LNCAP (cell line): Measurements from ENCODE around the gene GPRASP1.

Source experiments
- TF ChIP-seq, protein P1 (sequence below): fragments of 450-650 bp; IDR thresholded peaks from 2 replicates; pipeline ENCODE4 v1.5.1; 2017; ENCODE audit warnings: mild to moderate bottlenecking

Gene GPRASP1

DNA sequence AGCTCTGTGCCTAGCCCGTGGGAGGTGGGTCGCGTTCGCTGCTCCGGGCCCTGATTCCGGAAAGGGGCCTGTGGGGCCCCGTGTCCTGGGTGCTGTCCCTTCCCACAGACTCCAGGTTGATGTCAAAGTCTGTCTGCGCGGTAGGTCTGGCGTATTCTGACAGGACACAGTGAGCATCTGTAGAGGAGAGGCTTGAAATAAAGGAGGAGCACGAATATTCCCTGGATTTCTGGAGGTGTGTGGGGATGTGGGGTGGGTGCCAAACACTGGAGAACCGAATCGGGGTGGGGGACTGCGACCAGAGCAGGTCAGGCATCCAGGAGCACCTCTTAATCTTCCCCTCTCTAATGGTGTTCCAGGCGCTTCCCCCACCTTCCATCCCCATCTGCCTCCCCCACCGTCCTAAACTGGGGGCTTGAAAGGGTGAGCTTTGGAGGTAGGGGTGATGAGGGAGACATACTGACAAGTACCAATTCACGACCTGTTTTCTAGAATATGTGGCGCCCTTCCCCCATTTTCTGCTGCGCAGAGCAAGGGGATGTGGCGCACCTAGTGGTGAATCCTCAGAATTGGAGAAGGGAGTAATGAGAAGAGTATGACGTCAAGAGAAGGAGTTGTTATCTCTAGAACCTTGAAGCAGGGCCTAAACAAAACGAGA lies 877 bp downstream of the GPRASP1 start:
- TF ChIP-seq, protein P1, sequence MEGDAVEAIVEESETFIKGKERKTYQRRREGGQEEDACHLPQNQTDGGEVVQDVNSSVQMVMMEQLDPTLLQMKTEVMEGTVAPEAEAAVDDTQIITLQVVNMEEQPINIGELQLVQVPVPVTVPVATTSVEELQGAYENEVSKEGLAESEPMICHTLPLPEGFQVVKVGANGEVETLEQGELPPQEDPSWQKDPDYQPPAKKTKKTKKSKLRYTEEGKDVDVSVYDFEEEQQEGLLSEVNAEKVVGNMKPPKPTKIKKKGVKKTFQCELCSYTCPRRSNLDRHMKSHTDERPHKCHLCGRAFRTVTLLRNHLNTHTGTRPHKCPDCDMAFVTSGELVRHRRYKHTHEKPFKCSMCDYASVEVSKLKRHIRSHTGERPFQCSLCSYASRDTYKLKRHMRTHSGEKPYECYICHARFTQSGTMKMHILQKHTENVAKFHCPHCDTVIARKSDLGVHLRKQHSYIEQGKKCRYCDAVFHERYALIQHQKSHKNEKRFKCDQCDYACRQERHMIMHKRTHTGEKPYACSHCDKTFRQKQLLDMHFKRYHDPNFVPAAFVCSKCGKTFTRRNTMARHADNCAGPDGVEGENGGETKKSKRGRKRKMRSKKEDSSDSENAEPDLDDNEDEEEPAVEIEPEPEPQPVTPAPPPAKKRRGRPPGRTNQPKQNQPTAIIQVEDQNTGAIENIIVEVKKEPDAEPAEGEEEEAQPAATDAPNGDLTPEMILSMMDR: no peak

DNA sequence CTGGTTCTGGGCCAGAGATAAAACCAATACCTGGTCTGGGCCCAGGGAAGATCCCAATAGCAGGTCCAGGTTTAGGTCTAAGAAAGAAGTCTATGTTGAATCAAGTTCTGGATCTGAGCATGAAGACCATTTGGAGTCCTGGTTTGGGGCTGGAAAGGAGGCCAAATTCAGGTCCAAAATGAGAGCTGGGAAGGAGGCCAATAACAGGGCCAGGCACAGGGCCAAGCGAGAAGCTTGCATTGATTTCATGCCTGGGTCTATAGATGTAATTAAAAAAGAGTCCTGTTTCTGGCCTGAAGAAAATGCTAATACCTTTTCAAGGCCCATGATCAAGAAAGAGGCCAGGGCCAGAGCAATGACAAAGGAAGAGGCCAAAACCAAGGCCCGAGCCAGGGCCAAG lies 3.4 kb downstream of the GPRASP1 start:
- TF ChIP-seq, protein P1: no peak

DNA sequence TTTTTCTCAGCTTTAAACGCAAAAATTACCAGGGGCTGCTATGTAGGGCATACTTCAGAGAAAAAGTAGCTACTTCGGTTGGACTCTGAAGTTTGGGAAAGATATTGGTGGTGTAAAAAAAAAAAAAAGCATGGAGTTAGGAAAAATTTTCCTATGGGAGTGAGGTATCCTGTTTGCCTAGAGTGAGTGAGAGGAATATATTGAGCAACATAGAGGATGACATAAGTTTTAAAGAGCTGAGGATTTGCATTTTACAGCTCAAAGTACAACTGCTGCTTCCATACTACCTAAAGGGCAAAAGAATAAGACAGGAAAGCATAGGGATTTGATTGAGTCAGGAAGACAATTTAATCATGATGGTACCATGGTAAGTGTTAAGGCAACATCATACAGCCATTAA lies 7.3 kb downstream of the GPRASP1 start:
- TF ChIP-seq, protein P1: no peak

DNA sequence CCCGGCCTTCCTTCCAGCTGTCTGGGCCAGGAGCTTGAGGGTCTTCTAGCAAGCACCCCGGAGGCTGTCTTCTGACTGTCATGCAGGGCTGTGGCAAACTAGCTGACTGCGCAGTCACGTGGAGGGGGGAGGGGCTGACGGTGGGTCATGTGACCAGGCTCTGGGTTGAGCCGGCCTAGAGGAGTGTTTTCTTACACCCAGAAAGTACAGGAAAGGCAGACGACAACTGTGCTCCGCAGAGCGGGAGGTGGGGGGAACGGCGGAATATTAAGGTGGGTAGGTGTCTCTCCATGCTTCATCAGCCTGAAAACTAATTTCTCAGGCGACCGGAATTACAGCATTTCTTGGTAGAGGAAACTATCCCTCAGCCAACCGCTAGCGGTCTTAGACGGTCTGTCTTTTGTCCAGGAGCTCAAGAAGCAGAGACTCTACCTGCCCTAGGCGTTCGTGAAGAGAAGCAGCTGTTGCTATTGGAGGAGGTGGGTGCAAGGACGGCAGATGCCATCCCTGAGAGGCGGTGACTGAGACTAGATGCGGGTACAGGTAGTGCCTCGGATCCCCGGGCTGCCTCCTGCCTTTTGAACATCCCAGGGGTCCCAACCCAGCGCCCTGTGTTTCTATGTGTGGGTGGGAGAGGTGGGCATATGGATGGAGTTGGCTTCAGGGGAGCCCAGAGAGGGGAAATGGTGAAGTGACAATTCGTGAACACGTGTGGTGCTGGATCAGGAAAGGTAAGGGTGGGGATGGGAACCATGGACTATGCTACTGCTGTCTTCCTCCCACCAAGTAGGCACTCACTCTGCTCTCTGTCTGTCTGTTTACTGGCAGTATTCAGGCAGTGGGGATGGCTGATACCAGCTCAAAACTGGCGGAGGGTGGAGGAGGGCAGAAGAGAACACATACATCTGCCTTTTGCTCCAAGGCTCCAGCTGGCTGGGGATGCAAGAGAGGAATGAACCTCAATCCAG lies 8.8 kb downstream of the GPRASP1 start:
- TF ChIP-seq, protein P1: no peak

DNA sequence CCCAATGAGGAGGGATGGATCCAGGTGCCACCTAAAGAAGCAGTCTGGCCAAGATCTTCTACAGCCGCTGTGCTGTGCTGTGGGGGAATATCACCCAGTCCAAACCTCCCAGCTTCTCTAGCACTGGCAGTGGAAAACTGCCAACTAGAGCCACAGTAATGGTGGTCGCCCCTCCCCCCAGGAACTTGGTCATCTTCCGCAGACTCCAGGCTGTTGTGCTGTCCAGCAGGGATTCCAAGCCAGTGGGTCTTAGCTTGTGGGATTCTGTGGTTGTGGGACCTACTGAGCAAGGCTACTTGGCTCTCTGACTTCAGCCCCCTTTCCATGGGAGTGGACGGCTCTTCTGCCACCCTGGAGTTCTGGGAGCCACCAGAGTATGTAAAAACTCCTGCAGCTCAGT lies 18.2 kb downstream of the GPRASP1 start:
- TF ChIP-seq, protein P1: no peak

DNA sequence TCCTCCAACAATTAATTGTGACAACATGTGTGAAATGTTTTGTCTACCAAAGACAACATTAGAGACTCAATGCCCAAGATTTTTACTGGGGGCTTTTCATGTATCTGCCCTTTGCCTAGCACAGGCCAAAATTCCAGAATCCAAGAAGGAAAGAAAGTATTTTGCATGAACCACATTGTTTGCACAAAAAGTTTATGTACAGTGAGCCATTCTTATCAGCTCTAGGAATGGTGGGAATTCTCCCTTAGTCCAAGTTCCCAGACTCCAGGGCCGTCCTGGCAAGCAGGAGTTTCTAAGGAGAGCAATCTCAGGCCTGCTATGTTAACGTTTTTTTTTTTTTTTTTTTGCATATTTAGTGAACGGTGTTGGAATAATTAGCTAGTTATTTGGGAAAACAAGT lies 21.6 kb downstream of the GPRASP1 start:
- TF ChIP-seq, protein P1: no peak

DNA sequence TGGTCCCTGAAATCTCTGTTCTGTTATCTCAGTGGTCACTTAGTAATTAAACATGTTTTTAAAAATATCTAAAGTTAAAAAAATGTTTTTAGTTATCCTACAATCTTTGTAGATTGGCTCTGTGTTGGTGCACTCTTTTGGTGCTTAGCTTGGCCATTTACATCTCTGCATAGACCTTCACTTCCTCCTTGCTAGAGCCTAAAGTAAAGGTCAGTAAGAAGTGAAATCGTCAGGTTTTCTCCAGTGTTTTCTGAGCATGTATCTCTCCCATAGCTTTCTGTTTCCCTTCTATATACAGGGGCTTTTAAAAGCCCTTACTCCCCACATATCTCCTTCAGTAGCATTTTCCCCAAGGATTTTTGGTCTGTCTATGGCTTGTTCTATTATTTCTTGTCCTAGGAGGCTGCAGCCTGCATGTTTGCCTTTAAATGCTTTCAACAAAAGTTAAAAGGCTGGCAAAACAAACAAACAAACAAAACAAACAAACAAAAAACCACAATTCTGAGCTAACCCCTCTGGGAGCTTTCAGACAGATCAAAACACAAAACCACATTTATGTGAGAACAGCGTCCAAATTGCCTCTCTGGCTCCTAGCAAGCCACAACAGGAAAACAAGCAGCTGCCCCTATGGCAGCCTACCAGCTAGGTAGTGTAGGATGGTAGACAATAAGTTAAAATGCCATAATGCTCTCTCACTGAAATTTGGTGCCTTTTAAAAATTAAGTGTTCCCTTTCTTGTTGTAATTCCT lies 33.7 kb downstream of the GPRASP1 start:
- TF ChIP-seq, protein P1: no peak
